ENCODE data around the gene RAB37.

RAB37 gene

GRCh38 chr17:74748279-74748528, 11.1 kb downstream of the RAB37 start:
- TF ChIP-seq, protein P1, sequence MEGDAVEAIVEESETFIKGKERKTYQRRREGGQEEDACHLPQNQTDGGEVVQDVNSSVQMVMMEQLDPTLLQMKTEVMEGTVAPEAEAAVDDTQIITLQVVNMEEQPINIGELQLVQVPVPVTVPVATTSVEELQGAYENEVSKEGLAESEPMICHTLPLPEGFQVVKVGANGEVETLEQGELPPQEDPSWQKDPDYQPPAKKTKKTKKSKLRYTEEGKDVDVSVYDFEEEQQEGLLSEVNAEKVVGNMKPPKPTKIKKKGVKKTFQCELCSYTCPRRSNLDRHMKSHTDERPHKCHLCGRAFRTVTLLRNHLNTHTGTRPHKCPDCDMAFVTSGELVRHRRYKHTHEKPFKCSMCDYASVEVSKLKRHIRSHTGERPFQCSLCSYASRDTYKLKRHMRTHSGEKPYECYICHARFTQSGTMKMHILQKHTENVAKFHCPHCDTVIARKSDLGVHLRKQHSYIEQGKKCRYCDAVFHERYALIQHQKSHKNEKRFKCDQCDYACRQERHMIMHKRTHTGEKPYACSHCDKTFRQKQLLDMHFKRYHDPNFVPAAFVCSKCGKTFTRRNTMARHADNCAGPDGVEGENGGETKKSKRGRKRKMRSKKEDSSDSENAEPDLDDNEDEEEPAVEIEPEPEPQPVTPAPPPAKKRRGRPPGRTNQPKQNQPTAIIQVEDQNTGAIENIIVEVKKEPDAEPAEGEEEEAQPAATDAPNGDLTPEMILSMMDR (conservative IDR thresholded peaks at IDR 0.05; ENCODE audit: control insufficient read depth, insufficient read depth, low read depth, low read length), result no peak
- DNase-seq (ENCODE audit: low read depth), result no peak
- peak overlapping the region; percentile 56 for H3K4me3 ChIP-seq (ENCODE audit: control insufficient read depth, low read depth, low read length)

DNA sequence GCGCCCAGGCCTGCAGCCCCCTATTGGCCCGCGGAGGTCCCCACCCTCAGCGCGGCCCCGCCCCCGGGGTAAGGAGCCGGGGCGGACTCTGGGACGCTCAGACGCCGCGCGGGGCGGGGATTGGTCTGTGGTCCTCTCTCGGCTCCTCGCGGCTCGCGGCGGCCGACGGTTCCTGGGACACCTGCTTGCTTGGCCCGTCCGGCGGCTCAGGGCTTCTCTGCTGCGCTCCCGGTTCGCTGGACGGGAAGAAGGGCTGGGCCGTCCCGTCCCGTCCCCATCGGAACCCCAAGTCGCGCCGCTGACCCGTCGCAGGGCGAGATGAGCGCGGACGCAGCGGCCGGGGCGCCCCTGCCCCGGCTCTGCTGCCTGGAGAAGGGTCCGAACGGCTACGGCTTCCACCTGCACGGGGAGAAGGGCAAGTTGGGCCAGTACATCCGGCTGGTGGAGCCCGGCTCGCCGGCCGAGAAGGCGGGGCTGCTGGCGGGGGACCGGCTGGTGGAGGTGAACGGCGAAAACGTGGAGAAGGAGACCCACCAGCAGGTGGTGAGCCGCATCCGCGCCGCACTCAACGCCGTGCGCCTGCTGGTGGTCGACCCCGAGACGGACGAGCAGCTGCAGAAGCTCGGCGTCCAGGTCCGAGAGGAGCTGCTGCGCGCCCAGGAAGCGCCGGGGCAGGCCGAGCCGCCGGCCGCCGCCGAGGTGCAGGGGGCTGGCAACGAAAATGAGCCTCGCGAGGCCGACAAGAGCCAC, 11.6 kb downstream of the RAB37 start, which contains the start of gene NHERF1:
Gene NHERF1 (plus strand): TSS at position 100 of the 750 bp plus-strand sequence. CDS start 219 bp downstream, at position 319.
- peak within 1 kb of the TSS; percentile 64 for H3K4me3 ChIP-seq (ENCODE audit: control insufficient read depth, low read depth, low read length)
- TF ChIP-seq, protein P1 (conservative IDR thresholded peaks at IDR 0.05; ENCODE audit: control insufficient read depth, insufficient read depth, low read depth, low read length), result no peak
- DNase-seq (ENCODE audit: low read depth), result peak; percentile 79

GRCh38 chr17:74749279-74750038, 12.4 kb downstream of the RAB37 start:
- DNase-seq (ENCODE audit: low read depth), result no peak
- H3K4me3 ChIP-seq (ENCODE audit: control insufficient read depth, low read depth, low read length), result peak overlapping the region; percentile 64

DNA sequence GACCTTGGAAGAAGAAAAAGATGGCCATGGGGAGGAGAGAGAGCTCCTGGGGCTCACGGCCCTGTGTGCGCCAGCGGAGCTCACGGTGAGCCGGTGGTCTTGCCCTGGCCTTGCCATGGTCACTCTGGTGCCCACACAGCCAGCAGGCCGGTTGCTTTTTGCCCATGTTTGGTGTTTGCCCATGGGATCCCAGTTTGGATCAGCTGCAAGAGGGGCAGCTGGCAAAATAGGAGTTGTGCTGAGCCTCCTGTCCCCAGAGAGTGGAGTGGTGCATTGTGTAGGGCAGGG, 12.9 kb downstream of the RAB37 start:
- no peak for DNase-seq (ENCODE audit: low read depth)
- TF ChIP-seq, protein P1 (conservative IDR thresholded peaks at IDR 0.05; ENCODE audit: control insufficient read depth, insufficient read depth, low read depth, low read length), result no peak
- peak overlapping the region; percentile 64 for H3K4me3 ChIP-seq (ENCODE audit: control insufficient read depth, low read depth, low read length)

More at GRCh38 chr17:74749279-74750038, 12.4 kb downstream of the RAB37 start:
- TF ChIP-seq, protein P1 (conservative IDR thresholded peaks at IDR 0.05; ENCODE audit: control insufficient read depth, insufficient read depth, low read depth, low read length), result no peak

- DNase-seq (ENCODE audit: low read depth), result no peak
Observed at GRCh38 chr17:74750327-74751069, 13.4 kb downstream of the RAB37 start.

DNA sequence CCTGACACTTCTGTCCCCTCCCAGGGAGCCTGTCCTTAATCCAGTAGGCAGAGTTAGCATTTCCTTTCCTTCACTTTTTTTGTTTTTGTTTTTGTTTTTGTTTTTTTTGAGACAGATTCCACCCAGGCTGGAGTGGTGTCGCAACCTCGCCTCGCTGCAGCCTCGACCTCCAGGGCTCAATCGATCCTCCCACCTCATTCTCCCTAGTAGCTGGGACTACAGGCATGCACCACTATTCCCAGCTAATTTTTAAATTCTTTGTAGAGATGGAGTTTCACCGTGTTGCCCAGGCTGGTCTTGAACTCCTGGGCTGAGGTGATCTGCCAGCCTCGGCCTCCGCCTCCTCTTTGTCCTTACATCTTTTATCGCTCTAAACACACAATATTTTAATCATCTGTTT, 15.4 kb downstream of the RAB37 start:
- no peak for DNase-seq (ENCODE audit: low read depth)
- H3K4me3 ChIP-seq (ENCODE audit: control insufficient read depth, low read depth, low read length), result no peak overlapping the region
- TF ChIP-seq, protein P1 (conservative IDR thresholded peaks at IDR 0.05; ENCODE audit: control insufficient read depth, insufficient read depth, low read depth, low read length), result no peak

More at GRCh38 chr17:74750327-74751069, 13.4 kb downstream of the RAB37 start:
- no peak overlapping the region for H3K4me3 ChIP-seq (ENCODE audit: control insufficient read depth, low read depth, low read length)
- TF ChIP-seq, protein P1 (conservative IDR thresholded peaks at IDR 0.05; ENCODE audit: control insufficient read depth, insufficient read depth, low read depth, low read length), result no peak

All from fibroblast of mammary gland (primary cell).